ENCODE data around the gene TTC31.
"Not testable (repeated sequence)": the region's sequence is repeated elsewhere in the genome, so short reads cannot be mapped to it uniquely, and the experiment has no call there.

The TTC31 gene

GRCh38 chr2:74482801-74483674, at the start of gene TTC31, which contains the start of gene CCDC142:
Gene TTC31, plus strand, starts transcription at chr2:74483081. Its CDS starts 15 bp downstream, at chr2:74483096.
Gene CCDC142, minus strand, starts transcription at chr2:74482998. Its CDS starts 161 bp downstream, at chr2:74482837.
- H3K4me3 Mint-ChIP-seq: peak within 1 kb of the TSS; percentile 99

GRCh38 chr2:74436111-74436805, 46.6 kb upstream of the TTC31 start:
- no peak overlapping the region for H3K27ac Mint-ChIP-seq
- no peak overlapping the region for H3K4me3 Mint-ChIP-seq
- peaks cover 27% of the 10 kb centered on the region for H3K27me3 Mint-ChIP-seq
- peaks cover 10% of the 10 kb centered on the region for H3K4me1 Mint-ChIP-seq (ENCODE audit: low read depth)
- H3K36me3 Mint-ChIP-seq (ENCODE audit: low read depth): no peaks in the 10 kb centered on the region
- DNase-seq: no peak
- no peaks in the 10 kb centered on the region for H3K9me3 Mint-ChIP-seq

More at GRCh38 chr2:74482801-74483674, at the start of gene TTC31, which contains the start of gene CCDC142:
- DNase-seq: peak; percentile 93
- Mint-ChIP-seq H3K4me1 (ENCODE audit: low read depth) (peaks cover 41% of the 10 kb centered on the region), H3K36me3 (ENCODE audit: low read depth) (peaks cover 64% of the 10 kb centered on the region), H3K27me3 (no peaks in the 10 kb centered on the region), H3K27ac (peak within 1 kb of the TSS; percentile 100), H3K9me3 (no peaks in the 10 kb centered on the region)

GRCh38 chr2:74436848-74437695, 45.8 kb upstream of the TTC31 start:
- Mint-ChIP-seq H3K4me1 (ENCODE audit: low read depth) (peaks cover 11% of the 10 kb centered on the region), H3K9me3 (no peaks in the 10 kb centered on the region), H3K27ac (no peak overlapping the region), H3K36me3 (ENCODE audit: low read depth) (no peaks in the 10 kb centered on the region), H3K4me3 (no peak overlapping the region), H3K27me3 (peaks cover 32% of the 10 kb centered on the region)
- no peak for DNase-seq

GRCh38 chr2:74438248-74438647, 44.6 kb upstream of the TTC31 start:
- Mint-ChIP-seq H3K4me1 (ENCODE audit: low read depth) (peaks cover 15% of the 10 kb centered on the region), H3K27ac (no peak overlapping the region), H3K36me3 (ENCODE audit: low read depth) (no peaks in the 10 kb centered on the region), H3K27me3 (peaks cover 41% of the 10 kb centered on the region), H3K4me3 (no peak overlapping the region), H3K9me3 (no peaks in the 10 kb centered on the region)
- no peak for DNase-seq

GRCh38 chr2:74439373-74439772, 43.5 kb upstream of the TTC31 start:
- H3K9me3 Mint-ChIP-seq: no peaks in the 10 kb centered on the region
- no peak for DNase-seq
- no peak overlapping the region for H3K27ac Mint-ChIP-seq
- no peak overlapping the region for H3K4me3 Mint-ChIP-seq
- peaks cover 45% of the 10 kb centered on the region for H3K27me3 Mint-ChIP-seq
- no peaks in the 10 kb centered on the region for H3K36me3 Mint-ChIP-seq (ENCODE audit: low read depth)
- peaks cover 15% of the 10 kb centered on the region for H3K4me1 Mint-ChIP-seq (ENCODE audit: low read depth)

- DNase-seq: no peak
Measured at GRCh38 chr2:74439803-74440377, 43.0 kb upstream of the TTC31 start.

DNA sequence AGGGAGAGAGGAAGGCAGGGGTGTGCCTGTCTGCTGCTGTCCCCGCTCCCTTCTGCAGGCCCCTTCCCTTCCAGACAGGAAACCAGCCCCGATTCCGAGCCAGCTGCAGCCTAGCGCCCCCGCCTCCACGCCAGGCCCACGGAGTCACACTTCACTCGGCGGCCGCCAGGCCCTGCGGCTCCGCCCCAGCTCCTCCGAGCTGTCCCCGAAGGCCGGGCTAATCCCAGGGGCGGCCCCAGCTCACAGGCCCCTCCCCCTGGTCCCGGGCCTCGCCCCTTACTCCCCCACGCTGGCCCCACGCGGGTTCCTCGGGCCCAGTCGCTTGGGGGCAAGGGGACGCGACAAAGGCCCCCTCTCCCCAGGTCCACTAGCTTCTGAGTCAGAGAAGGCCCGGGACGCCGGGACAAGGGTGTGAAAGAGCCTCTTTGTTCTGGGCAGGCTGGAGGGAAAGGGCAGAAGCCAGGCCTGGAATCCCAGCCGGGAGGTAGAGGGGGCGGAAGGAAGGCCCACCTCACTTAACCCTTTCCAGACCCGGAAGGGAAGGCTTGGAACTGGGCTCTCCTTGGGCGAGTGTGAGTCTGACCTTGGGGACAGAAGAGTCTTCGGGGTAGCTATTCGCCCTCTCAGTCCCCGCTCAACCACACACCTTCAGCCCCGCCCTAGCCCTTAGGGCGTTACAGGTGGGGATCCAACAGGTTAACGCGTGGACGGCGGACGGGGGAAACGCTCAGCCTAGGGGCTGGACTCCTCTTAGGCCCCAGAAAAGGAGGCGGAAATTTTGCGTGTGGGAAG, 42.3 kb upstream of the TTC31 start:
- H3K27me3 Mint-ChIP-seq: peaks cover 51% of the 10 kb centered on the region
- H3K4me1 Mint-ChIP-seq (ENCODE audit: low read depth): peaks cover 15% of the 10 kb centered on the region
- H3K9me3 Mint-ChIP-seq: no peaks in the 10 kb centered on the region
- H3K4me3 Mint-ChIP-seq: peak overlapping the region; percentile 43
- H3K36me3 Mint-ChIP-seq (ENCODE audit: low read depth): no peaks in the 10 kb centered on the region
- peak; percentile 62 for DNase-seq
- H3K27ac Mint-ChIP-seq: no peak overlapping the region

More at GRCh38 chr2:74439803-74440377, 43.0 kb upstream of the TTC31 start:
- H3K27ac Mint-ChIP-seq: no peak overlapping the region
- H3K4me3 Mint-ChIP-seq: peak overlapping the region; percentile 43
- peaks cover 15% of the 10 kb centered on the region for H3K4me1 Mint-ChIP-seq (ENCODE audit: low read depth)
- no peaks in the 10 kb centered on the region for H3K36me3 Mint-ChIP-seq (ENCODE audit: low read depth)
- H3K9me3 Mint-ChIP-seq: no peaks in the 10 kb centered on the region
- H3K27me3 Mint-ChIP-seq: peaks cover 49% of the 10 kb centered on the region

DNA sequence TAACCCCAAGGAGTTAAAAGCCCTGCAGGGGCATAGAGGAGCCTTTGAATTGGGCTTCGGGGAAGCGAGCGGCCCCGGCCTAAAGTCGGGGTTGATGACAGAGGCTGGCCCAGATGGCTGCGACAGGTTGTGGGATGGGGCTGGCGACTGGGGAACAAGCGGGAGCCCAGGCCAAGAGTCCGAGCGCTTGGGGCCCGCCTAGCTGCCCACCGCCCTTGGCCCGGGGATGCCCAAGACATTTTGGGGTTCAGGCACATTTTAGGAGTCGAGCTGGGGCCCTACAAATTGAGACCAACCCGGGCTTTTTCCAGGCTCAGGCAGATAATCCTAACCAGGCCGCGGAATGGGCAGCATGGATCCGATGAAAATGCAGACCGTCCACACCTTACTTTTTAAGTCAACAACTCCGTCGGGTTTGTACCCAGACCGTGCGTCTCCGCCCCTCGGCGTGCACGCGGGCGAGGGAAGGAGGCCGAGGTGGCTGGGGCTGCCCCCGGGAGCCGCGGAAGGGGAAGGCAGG, 41.7 kb upstream of the TTC31 start:
- no peaks in the 10 kb centered on the region for H3K36me3 Mint-ChIP-seq (ENCODE audit: low read depth)
- peaks cover 51% of the 10 kb centered on the region for H3K27me3 Mint-ChIP-seq
- no peak overlapping the region for H3K27ac Mint-ChIP-seq
- no peaks in the 10 kb centered on the region for H3K9me3 Mint-ChIP-seq
- peak; percentile 53 for DNase-seq
- peaks cover 15% of the 10 kb centered on the region for H3K4me1 Mint-ChIP-seq (ENCODE audit: low read depth)
- peak overlapping the region; percentile 35 for H3K4me3 Mint-ChIP-seq

- Mint-ChIP-seq H3K27ac (no peak within 1 kb of the TSS), H3K4me3 (peak within 1 kb of the TSS; percentile 54)
Measured at GRCh38 chr2:74441690-74442482, 41.0 kb upstream of the TTC31 start, which contains the start of gene RTKN. Gene RTKN, minus strand, starts transcription at chr2:74441937. Its CDS starts 121 bp downstream, at chr2:74441816.

GRCh38 chr2:74442483-74443297, 40.2 kb upstream of the TTC31 start:
- not testable (repeated sequence) for DNase-seq; H3K27ac Mint-ChIP-seq; H3K36me3 Mint-ChIP-seq (ENCODE audit: low read depth); H3K9me3 Mint-ChIP-seq
- Mint-ChIP-seq H3K4me3 (peak overlapping the region; percentile 54), H3K4me1 (ENCODE audit: low read depth) (peaks cover 15% of the 10 kb centered on the region), H3K27me3 (peaks cover 51% of the 10 kb centered on the region)

More at GRCh38 chr2:74441690-74442482, 41.0 kb upstream of the TTC31 start, which contains the start of gene RTKN:
- Mint-ChIP-seq H3K9me3 (no peaks in the 10 kb centered on the region), H3K27me3 (peaks cover 51% of the 10 kb centered on the region), H3K4me1 (ENCODE audit: low read depth) (peaks cover 15% of the 10 kb centered on the region), H3K36me3 (ENCODE audit: low read depth) (no peaks in the 10 kb centered on the region)
- peak; percentile 43 for DNase-seq

DNA sequence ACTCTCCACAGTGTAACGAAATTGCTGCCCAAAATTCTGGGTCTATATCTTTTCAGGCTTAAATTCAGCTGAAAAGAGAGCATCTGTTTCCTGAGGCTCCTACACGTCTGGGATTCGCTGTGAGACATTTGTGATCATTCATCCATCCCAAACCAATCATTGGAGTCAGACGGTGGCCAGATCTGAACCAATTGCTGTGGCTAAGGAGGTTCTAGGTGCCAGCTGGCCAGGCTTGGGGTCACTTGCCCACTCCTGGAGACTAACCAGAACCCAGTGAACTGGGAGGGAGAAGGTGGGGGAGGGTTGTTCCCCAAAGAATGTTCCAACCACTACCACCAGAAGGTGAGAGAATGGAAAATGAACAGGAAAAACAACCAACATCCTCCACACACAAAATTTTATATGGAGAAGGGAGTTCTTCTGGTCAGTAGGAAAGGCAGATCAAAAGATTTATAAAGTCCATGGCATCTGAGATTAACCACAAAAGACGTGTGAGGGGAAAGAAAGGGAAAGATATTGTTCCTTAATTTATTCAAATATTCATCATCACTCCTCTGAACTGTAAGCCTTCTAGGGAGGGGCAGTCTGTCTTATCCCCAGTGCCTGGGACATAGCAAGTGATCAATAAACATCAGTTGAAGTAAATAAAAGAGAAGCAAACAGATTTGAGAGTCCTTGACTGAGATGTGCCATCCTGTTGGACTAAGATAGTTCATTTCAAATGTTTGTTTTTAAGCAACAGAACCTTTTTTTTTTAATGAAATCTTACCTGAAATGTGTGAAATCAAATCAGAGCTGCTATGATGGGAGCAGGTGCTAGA, 38.2 kb upstream of the TTC31 start:
- no peak overlapping the region for H3K27ac Mint-ChIP-seq
- no peaks in the 10 kb centered on the region for H3K9me3 Mint-ChIP-seq
- no peak for DNase-seq
- peaks cover 37% of the 10 kb centered on the region for H3K27me3 Mint-ChIP-seq
- no peaks in the 10 kb centered on the region for H3K36me3 Mint-ChIP-seq (ENCODE audit: low read depth)
- peaks cover 15% of the 10 kb centered on the region for H3K4me1 Mint-ChIP-seq (ENCODE audit: low read depth)
- no peak overlapping the region for H3K4me3 Mint-ChIP-seq
